OCI-LY3 (cell line): ENCODE results near the gene DYNC1I2.
"Not testable (repeated sequence)": the region's sequence is repeated elsewhere in the genome, so short reads cannot be mapped to it uniquely, and the experiment has no call there.

Experiments used
- CTCF ChIP-seq: fragments of 200-600, 300-600 bp; sonication (generic); IDR thresholded peaks from 2 replicates; pipeline ENCODE4 v1.5.1; 2014; ENCODE audit warnings: antibody characterized with exemption, low read length, low read depth
- EZH2phosphoT487 ChIP-seq: fragments of 200-600 bp; shearing (Covaris generic); IDR thresholded peaks from 2 replicates; pipeline ENCODE4 v1.6.1; 2018; ENCODE audit warnings: antibody characterized with exemption, mixed run types, low read depth

- not testable (repeated sequence) for TF ChIP-seq CTCF, EZH2phosphoT487
Observed at GRCh38 chr2:171761176-171761575, 73.9 kb downstream of the DYNC1I2 start.
